ENCODE measurements around the gene CAPN2. TPM values are rescaled to one million over a fixed set of nuclear protein-coding genes. Genes with fewer than 3 reads are reported as not detected.

The CAPN2 gene
- total RNA-seq (2014; rRNA removed) (1,259 and 1,457 TPM in 2 replicates), Bru-seq, nascent RNA (percentile 98 among the genes with signal in this experiment), BruChase-seq, experiment 1, labeled RNA remaining after a 6-hour chase (percentile 97 among the genes with signal in this experiment), BruChase-seq, experiment 2, labeled RNA remaining after a 2-hour chase (percentile 98 among the genes with signal in this experiment)
- long read RNA-seq, full-length matches to known transcripts = 56 of 416 reads
- long read RNA-seq, partial matches to known transcripts = 133 of 416 reads
- long read RNA-seq, other reads (novel, unspliced or antisense) = 227 of 416 reads

DNA sequence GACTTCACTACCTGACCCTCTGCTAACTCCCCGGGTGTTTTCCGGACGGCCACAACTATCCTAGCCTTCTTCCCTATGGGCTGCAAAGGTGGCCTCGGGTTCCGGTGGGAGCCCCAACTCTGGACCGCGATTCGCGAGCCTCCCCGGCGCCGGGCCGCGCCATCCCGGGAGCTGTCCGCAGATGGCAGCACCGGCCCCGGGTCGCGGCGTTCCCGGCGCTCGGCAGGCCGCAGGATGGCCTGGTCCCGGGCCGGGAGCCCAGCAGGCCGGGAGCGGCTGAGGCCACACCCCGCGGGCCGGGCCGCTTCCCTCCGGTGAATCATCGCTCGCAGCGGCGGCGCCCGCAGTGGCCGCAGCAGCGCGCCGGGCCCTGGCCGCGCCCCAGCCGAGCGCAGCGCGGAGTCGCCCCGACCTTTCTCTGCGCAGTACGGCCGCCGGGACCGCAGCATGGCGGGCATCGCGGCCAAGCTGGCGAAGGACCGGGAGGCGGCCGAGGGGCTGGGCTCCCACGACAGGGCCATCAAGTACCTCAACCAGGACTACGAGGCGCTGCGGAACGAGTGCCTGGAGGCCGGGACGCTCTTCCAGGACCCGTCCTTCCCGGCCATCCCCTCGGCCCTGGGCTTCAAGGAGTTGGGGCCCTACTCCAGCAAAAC, at the start of gene CAPN2:
Gene CAPN2 (plus strand): TSS at position 346 of the 656 bp plus-strand sequence. CDS start 102 bp downstream, at position 448.
- Histone ChIP-seq H2AFZ (ENCODE audit: low read length) (peak within 1 kb of the TSS; percentile 63), H3K4me1 (ENCODE audit: insufficient read depth, low read length) (peaks cover 82% of the 10 kb centered on the region), H3K27me3 (ENCODE audit: low read length) (no peaks in the 10 kb centered on the region), H3K9ac (ENCODE audit: low read length) (peak within 1 kb of the TSS; percentile 98), H3F3A (ENCODE audit: low read length, unreplicated experiment) (peaks cover 19% of the 10 kb centered on the region), H3K9me2 (replicated peaks; ENCODE audit: low read length) (no peaks in the 10 kb centered on the region), H3K27ac (ENCODE audit: low read length) (peak within 1 kb of the TSS; percentile 92), H3K9me3 (ENCODE audit: low read length) (no peaks in the 10 kb centered on the region), H3K4me2 (ENCODE audit: low read length) (peak within 1 kb of the TSS; percentile 87), H3K36me3 (ENCODE audit: low read depth, low read length) (peaks cover 26% of the 10 kb centered on the region), H3K4me3 (ENCODE audit: low read length) (peak within 1 kb of the TSS; percentile 92), H4K20me1 (ENCODE audit: low read length) (peaks cover 32% of the 10 kb centered on the region), H3K79me2 (ENCODE audit: low read length) (peaks cover 58% of the 10 kb centered on the region)
- ChIA-PET CTCF (interaction anchor here (1.2 kb wide), 1 partner anchor 21 kb away, joined by 4 read pairs; no protein-coding TSS in a partner anchor), POLR2A (ENCODE audit: unreplicated experiment) (interaction anchor here (2.2 kb wide), 1 partner anchor 11 kb away, joined by 14 read pairs; no protein-coding TSS in a partner anchor)
- peak; percentile 96 for DNase-seq
- intact Hi-C loops (cut with micrococcal nuclease) = no loop called here
- TF ChIP-seq, protein P1, sequence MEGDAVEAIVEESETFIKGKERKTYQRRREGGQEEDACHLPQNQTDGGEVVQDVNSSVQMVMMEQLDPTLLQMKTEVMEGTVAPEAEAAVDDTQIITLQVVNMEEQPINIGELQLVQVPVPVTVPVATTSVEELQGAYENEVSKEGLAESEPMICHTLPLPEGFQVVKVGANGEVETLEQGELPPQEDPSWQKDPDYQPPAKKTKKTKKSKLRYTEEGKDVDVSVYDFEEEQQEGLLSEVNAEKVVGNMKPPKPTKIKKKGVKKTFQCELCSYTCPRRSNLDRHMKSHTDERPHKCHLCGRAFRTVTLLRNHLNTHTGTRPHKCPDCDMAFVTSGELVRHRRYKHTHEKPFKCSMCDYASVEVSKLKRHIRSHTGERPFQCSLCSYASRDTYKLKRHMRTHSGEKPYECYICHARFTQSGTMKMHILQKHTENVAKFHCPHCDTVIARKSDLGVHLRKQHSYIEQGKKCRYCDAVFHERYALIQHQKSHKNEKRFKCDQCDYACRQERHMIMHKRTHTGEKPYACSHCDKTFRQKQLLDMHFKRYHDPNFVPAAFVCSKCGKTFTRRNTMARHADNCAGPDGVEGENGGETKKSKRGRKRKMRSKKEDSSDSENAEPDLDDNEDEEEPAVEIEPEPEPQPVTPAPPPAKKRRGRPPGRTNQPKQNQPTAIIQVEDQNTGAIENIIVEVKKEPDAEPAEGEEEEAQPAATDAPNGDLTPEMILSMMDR (conservative IDR thresholded peaks at IDR 0.05; ENCODE audit: low read depth, low read length) = peak; percentile 68
- TF ChIP-seq EZH2phosphoT487 (IDR thresholded peaks at IDR 0.05; ENCODE audit: borderline replicate concordance, low read length) = no peak
- ATAC-seq = peak; percentile 48
- no TSS peak for BruUV-seq (replicated peaks)

DNA sequence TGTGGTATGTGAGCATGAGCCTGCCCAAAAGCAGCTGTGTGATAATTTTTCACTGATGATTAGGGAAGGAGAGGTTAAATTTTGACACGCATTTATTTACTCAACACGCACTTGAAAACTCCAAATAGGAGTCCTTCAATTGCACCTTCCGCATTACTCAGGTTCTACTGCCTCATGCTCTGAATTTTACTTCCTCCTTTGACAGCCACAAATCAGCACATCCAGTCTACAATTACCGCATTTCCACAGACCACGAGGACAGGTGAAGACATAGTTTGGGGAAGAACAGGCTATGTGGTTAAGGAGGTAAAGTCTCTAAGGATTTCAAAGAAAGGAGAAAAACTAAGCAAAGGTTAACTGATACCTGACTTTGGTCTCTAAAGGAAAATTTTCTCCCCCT, 49.4 kb upstream of the CAPN2 start:
- TF ChIP-seq EZH2phosphoT487 (IDR thresholded peaks at IDR 0.05; ENCODE audit: borderline replicate concordance, low read length) (no peak), EZH2 (IDR thresholded peaks at IDR 0.05; ENCODE audit: low read length, unreplicated experiment) (no peak)
- TF ChIP-seq, protein P1 (conservative IDR thresholded peaks at IDR 0.05; ENCODE audit: low read depth, low read length) = no peak
- no peak overlapping the region for H3K9ac ChIP-seq (ENCODE audit: low read length)
- H3K4me3 ChIP-seq (ENCODE audit: low read length) = no peak overlapping the region
- no TSS peak for BruUV-seq (replicated peaks)
- H3F3A ChIP-seq (ENCODE audit: low read length, unreplicated experiment) = peaks cover 10% of the 10 kb centered on the region
- DNase-seq (no peak), ATAC-seq (no peak)
- POLR2A ChIA-PET (ENCODE audit: unreplicated experiment) = no interaction called here
- peaks cover 8% of the 10 kb centered on the region; the same call in 1 of the 2 replicates for H3K79me2 ChIP-seq (ENCODE audit: low read length)
- H3K4me2 ChIP-seq (ENCODE audit: low read length) = no peak overlapping the region
- no peak overlapping the region for H3K27ac ChIP-seq (ENCODE audit: low read length)
- intact Hi-C loops (cut with micrococcal nuclease) = loop anchor here (2.0 kb wide), 1 partner anchor 32 kb away; no protein-coding TSS in a partner anchor
- H3K27me3 ChIP-seq (ENCODE audit: low read length) = no peaks in the 10 kb centered on the region
- H3K4me1 ChIP-seq (ENCODE audit: insufficient read depth, low read length) = peaks cover 80% of the 10 kb centered on the region
- H4K20me1 ChIP-seq (ENCODE audit: low read length) = no peaks in the 10 kb centered on the region
- H3K9me3 ChIP-seq (ENCODE audit: low read length) = no peaks in the 10 kb centered on the region
- no peaks in the 10 kb centered on the region for H3K9me2 ChIP-seq (replicated peaks; ENCODE audit: low read length)
- no peak overlapping the region for H2AFZ ChIP-seq (ENCODE audit: low read length)
- no peaks in the 10 kb centered on the region for H3K36me3 ChIP-seq (ENCODE audit: low read depth, low read length)
- CTCF ChIA-PET = no interaction called here
